ENCODE measurements around the gene L3MBTL2.

L3MBTL2 gene

DNA sequence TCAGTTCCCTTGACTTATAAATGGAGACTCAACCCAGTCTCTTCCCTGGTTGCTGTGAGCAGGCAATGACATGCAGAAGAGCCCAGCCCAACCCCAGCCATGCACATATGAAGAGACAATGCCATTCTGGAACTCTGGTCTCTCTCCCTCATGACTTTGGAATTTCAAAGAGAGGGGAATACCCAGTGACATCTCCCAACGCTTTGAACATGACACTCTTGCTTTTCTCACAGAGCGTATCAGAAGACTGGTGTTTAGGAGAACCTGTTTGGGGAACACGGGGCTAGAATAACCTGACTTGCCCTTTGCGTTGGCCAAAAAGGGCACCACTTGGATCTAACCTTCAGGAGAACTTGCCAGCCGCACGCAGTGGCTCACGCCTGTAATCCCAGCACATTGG, 68.0 kb downstream of the L3MBTL2 start:
- Histone ChIP-seq H3K4me1 (ENCODE audit: control insufficient read depth in 2 of 2, insufficient read depth in 1 of 2, low read depth in 1 of 2, low read length in 2 of 2) (no peaks in the 10 kb centered on the region), H3K79me1 (ENCODE audit: low read depth, low read length) (peaks cover 1% of the 10 kb centered on the region), H4K8ac (ENCODE audit: low read depth, low read length) (no peak overlapping the region), H3K4ac (ENCODE audit: low read length) (no peak overlapping the region), H4K91ac (ENCODE audit: low read depth, low read length, poor library complexity) (no peak overlapping the region), H3K27ac (replicated peaks; ENCODE audit: low read length) (no peak overlapping the region), H2BK5ac (ENCODE audit: low read length) (no peak overlapping the region), H3K9ac (ENCODE audit: low read depth, low read length, poor library complexity) (no peak overlapping the region), H3K23ac (ENCODE audit: low read depth, low read length, poor library complexity) (no peak overlapping the region), H2BK12ac (ENCODE audit: low read length) (no peak overlapping the region), H3K4me3 (ENCODE audit: low read length in 2 of 2) (no peak overlapping the region), H3K27me3 (ENCODE audit: control insufficient read depth in 3 of 3, insufficient read depth in 3 of 3, low read depth in 1 of 3, low read length in 3 of 3) (no peaks in the 10 kb centered on the region), H3K14ac (ENCODE audit: low read length) (no peak overlapping the region), H3K36me3 (replicated peaks in 1 of 2; ENCODE audit: control insufficient read depth in 2 of 2, insufficient read depth in 2 of 2, low read length in 2 of 2) (peaks cover 50 to 88% of the 10 kb centered on the region in 2 donors), H3K4me2 (ENCODE audit: insufficient read depth, low read length, poor library complexity, severe bottlenecking) (no peak overlapping the region), H2AK5ac (ENCODE audit: low read depth, low read length) (no peak overlapping the region), H2BK15ac (ENCODE audit: low read length) (no peak overlapping the region), H2AFZ (ENCODE audit: low read length) (no peak overlapping the region), H3K18ac (ENCODE audit: low read length) (no peak overlapping the region), H3K9me3 (replicated peaks in 1 of 2; ENCODE audit: control insufficient read depth in 2 of 2, insufficient read depth in 1 of 2, low read depth in 1 of 2, low read length in 2 of 2) (peaks cover 0 to 3% of the 10 kb centered on the region in 2 donors), H2BK120ac (ENCODE audit: low read depth, low read length) (no peak overlapping the region)
- WGBS, 2 donors (ENCODE audit: extremely low coverage in 2 of 2, insufficient read length in 2 of 2, insufficient replicate concordance in 1 of 2) = no CpG with 5 or more reads among the region's 7 CpGs
- DNase-seq (ENCODE audit: low spot score) = no peak

DNA sequence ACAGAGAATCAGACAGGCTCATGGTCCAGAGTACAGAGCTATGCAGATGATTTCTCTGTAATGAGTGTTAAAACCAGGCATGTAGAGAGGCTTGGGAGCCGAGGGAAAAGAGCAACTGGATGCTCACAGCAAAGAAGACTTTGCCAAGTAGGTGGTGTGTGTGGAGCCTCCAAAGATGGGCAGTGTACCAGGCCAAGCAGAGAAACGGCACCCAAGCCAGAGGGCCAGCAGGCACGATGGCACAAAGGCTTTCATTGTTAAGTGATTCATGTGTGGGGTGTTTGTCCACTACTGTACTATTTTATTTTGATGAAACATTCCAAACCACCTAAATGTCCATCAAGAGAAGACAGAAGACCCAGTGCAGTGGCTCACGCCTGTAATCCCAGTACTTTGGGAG, 69.7 kb downstream of the L3MBTL2 start:
- Histone ChIP-seq H3K27me3 (ENCODE audit: control insufficient read depth in 3 of 3, insufficient read depth in 3 of 3, low read depth in 1 of 3, low read length in 3 of 3) (no peaks in the 10 kb centered on the region), H3K9ac (ENCODE audit: low read depth, low read length, poor library complexity) (no peak overlapping the region), H2BK15ac (ENCODE audit: low read length) (no peak overlapping the region), H2BK12ac (ENCODE audit: low read length) (no peak overlapping the region), H3K9me3 (replicated peaks in 1 of 2; ENCODE audit: control insufficient read depth in 2 of 2, insufficient read depth in 1 of 2, low read depth in 1 of 2, low read length in 2 of 2) (peaks cover 0 to 3% of the 10 kb centered on the region in 2 donors), H2AFZ (ENCODE audit: low read length) (no peak overlapping the region), H2BK120ac (ENCODE audit: low read depth, low read length) (no peak overlapping the region), H2AK5ac (ENCODE audit: low read depth, low read length) (no peak overlapping the region), H4K91ac (ENCODE audit: low read depth, low read length, poor library complexity) (no peak overlapping the region), H3K23ac (ENCODE audit: low read depth, low read length, poor library complexity) (no peak overlapping the region), H3K14ac (ENCODE audit: low read length) (no peak overlapping the region), H3K4me1 (ENCODE audit: control insufficient read depth in 2 of 2, insufficient read depth in 1 of 2, low read depth in 1 of 2, low read length in 2 of 2) (no peaks in the 10 kb centered on the region), H3K36me3 (replicated peaks in 1 of 2; ENCODE audit: control insufficient read depth in 2 of 2, insufficient read depth in 2 of 2, low read length in 2 of 2) (peaks cover 55 to 91% of the 10 kb centered on the region in 2 donors), H4K8ac (ENCODE audit: low read depth, low read length) (no peak overlapping the region), H3K27ac (replicated peaks; ENCODE audit: low read length) (no peak overlapping the region), H3K4me2 (ENCODE audit: insufficient read depth, low read length, poor library complexity, severe bottlenecking) (no peak overlapping the region), H2BK5ac (ENCODE audit: low read length) (no peak overlapping the region), H3K4ac (ENCODE audit: low read length) (no peak overlapping the region), H3K18ac (ENCODE audit: low read length) (no peak overlapping the region), H3K79me1 (ENCODE audit: low read depth, low read length) (peaks cover 1% of the 10 kb centered on the region), H3K4me3 (ENCODE audit: low read length in 2 of 2) (no peak overlapping the region)
- no CpG with 5 or more reads among the region's 4 CpGs for WGBS, 2 donors (ENCODE audit: extremely low coverage in 2 of 2, insufficient read length in 2 of 2, insufficient replicate concordance in 1 of 2)
- no peak for DNase-seq (ENCODE audit: low spot score)

DNA sequence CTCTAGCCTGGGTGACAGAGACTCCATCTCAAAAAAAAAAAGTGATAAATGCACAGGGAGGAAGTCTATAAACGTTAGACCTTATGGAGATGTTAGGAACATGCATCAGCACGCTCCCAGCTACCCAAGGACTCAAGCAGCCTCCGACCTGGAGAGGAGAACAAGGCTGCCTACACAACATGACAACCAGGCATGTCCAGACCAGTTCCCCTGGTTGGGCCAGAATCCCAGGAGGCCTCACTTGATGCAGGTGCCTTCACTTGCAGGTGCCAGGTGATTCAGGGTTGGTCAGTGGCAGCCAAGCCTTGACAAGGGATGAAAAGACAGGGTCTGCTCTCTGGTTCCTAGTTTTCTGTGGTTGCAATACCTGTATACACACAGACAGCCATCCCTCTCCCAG, 75.0 kb downstream of the L3MBTL2 start:
- no peak overlapping the region for H2AFZ ChIP-seq (ENCODE audit: low read length)
- no peak for DNase-seq (ENCODE audit: low spot score)
- H2BK15ac ChIP-seq (ENCODE audit: low read length) = no peak overlapping the region
- H3K14ac ChIP-seq (ENCODE audit: low read length) = no peak overlapping the region
- H3K4me1 ChIP-seq (ENCODE audit: control insufficient read depth in 2 of 2, insufficient read depth in 1 of 2, low read depth in 1 of 2, low read length in 2 of 2) = peaks cover 0 to 1% of the 10 kb centered on the region in 2 donors
- H3K18ac ChIP-seq (ENCODE audit: low read length) = no peak overlapping the region
- H2BK12ac ChIP-seq (ENCODE audit: low read length) = no peak overlapping the region
- no peak overlapping the region for H4K8ac ChIP-seq (ENCODE audit: low read depth, low read length)
- H3K36me3 ChIP-seq (replicated peaks in 1 of 2; ENCODE audit: control insufficient read depth in 2 of 2, insufficient read depth in 2 of 2, low read length in 2 of 2) = peaks cover 49 to 91% of the 10 kb centered on the region in 2 donors
- peaks cover 0 to 3% of the 10 kb centered on the region in 2 donors for H3K9me3 ChIP-seq (replicated peaks in 1 of 2; ENCODE audit: control insufficient read depth in 2 of 2, insufficient read depth in 1 of 2, low read depth in 1 of 2, low read length in 2 of 2)
- no peak overlapping the region for H3K9ac ChIP-seq (ENCODE audit: low read depth, low read length, poor library complexity)
- H3K4me3 ChIP-seq (ENCODE audit: low read length in 2 of 2) = no peak overlapping the region
- H3K27ac ChIP-seq (replicated peaks; ENCODE audit: low read length) = no peak overlapping the region
- H3K27me3 ChIP-seq (ENCODE audit: control insufficient read depth in 3 of 3, insufficient read depth in 3 of 3, low read depth in 1 of 3, low read length in 3 of 3) = no peaks in the 10 kb centered on the region
- H3K79me1 ChIP-seq (ENCODE audit: low read depth, low read length) = peaks cover 8% of the 10 kb centered on the region
- H3K23ac ChIP-seq (ENCODE audit: low read depth, low read length, poor library complexity) = no peak overlapping the region
- H2BK120ac ChIP-seq (ENCODE audit: low read depth, low read length) = no peak overlapping the region
- no peak overlapping the region for H3K4ac ChIP-seq (ENCODE audit: low read length)
- no peak overlapping the region for H2AK5ac ChIP-seq (ENCODE audit: low read depth, low read length)
- no peak overlapping the region for H4K91ac ChIP-seq (ENCODE audit: low read depth, low read length, poor library complexity)
- no peak overlapping the region for H2BK5ac ChIP-seq (ENCODE audit: low read length)
- no peak overlapping the region for H3K4me2 ChIP-seq (ENCODE audit: insufficient read depth, low read length, poor library complexity, severe bottlenecking)
- WGBS, 2 donors (ENCODE audit: extremely low coverage in 2 of 2, insufficient read length in 2 of 2, insufficient replicate concordance in 1 of 2) = no CpG with 5 or more reads among the region's 3 CpGs

- peaks cover 8% of the 10 kb centered on the region for H3K79me1 ChIP-seq (ENCODE audit: low read depth, low read length)
- no CpG with 5 or more reads among the region's 2 CpGs for WGBS, 2 donors (ENCODE audit: extremely low coverage in 2 of 2, insufficient read length in 2 of 2, insufficient replicate concordance in 1 of 2)
Observed at GRCh38 chr22:41280854-41281253, 75.7 kb downstream of the L3MBTL2 start.

More at GRCh38 chr22:41280854-41281253, 75.7 kb downstream of the L3MBTL2 start:
- no peak overlapping the region for H4K8ac ChIP-seq (ENCODE audit: low read depth, low read length)
- peaks cover 0 to 3% of the 10 kb centered on the region in 2 donors for H3K4me1 ChIP-seq (ENCODE audit: control insufficient read depth in 2 of 2, insufficient read depth in 1 of 2, low read depth in 1 of 2, low read length in 2 of 2)
- no peak overlapping the region for H2BK120ac ChIP-seq (ENCODE audit: low read depth, low read length)
- no peak overlapping the region for H3K4me3 ChIP-seq (ENCODE audit: low read length in 2 of 2)
- no peak overlapping the region for H3K14ac ChIP-seq (ENCODE audit: low read length)
- no peak overlapping the region for H2AK5ac ChIP-seq (ENCODE audit: low read depth, low read length)
- H3K4me2 ChIP-seq (ENCODE audit: insufficient read depth, low read length, poor library complexity, severe bottlenecking) = no peak overlapping the region
- H2AFZ ChIP-seq (ENCODE audit: low read length) = no peak overlapping the region
- H3K27ac ChIP-seq (replicated peaks; ENCODE audit: low read length) = no peak overlapping the region
- H3K9me3 ChIP-seq (replicated peaks in 1 of 2; ENCODE audit: control insufficient read depth in 2 of 2, insufficient read depth in 1 of 2, low read depth in 1 of 2, low read length in 2 of 2) = peaks cover 0 to 3% of the 10 kb centered on the region in 2 donors
- DNase-seq (ENCODE audit: low spot score) = no peak
- H3K27me3 ChIP-seq (ENCODE audit: control insufficient read depth in 3 of 3, insufficient read depth in 3 of 3, low read depth in 1 of 3, low read length in 3 of 3) = no peaks in the 10 kb centered on the region
- peaks cover 46 to 83% of the 10 kb centered on the region in 2 donors for H3K36me3 ChIP-seq (replicated peaks in 1 of 2; ENCODE audit: control insufficient read depth in 2 of 2, insufficient read depth in 2 of 2, low read length in 2 of 2)
- no peak overlapping the region for H3K18ac ChIP-seq (ENCODE audit: low read length)
- H4K91ac ChIP-seq (ENCODE audit: low read depth, low read length, poor library complexity) = no peak overlapping the region
- H2BK5ac ChIP-seq (ENCODE audit: low read length) = no peak overlapping the region
- H2BK15ac ChIP-seq (ENCODE audit: low read length) = no peak overlapping the region
- no peak overlapping the region for H3K9ac ChIP-seq (ENCODE audit: low read depth, low read length, poor library complexity)
- no peak overlapping the region for H3K4ac ChIP-seq (ENCODE audit: low read length)
- no peak overlapping the region for H2BK12ac ChIP-seq (ENCODE audit: low read length)
- no peak overlapping the region for H3K23ac ChIP-seq (ENCODE audit: low read depth, low read length, poor library complexity)

All from neuronal stem cell (in vitro differentiated cells).